Sigmoid colon (tissue), 4 donors: ENCODE data around the gene NIM1K.

ENCODE experiments used
- POLR2AphosphoS5 ChIP-seq, 4 donors: sonication (generic); formaldehyde crosslinking; IDR thresholded peaks; one replicate each; pipeline ENCODE4 v1.6.1; 2017; ENCODE audit warnings: antibody characterized with exemption in 4 of 4
- TF ChIP-seq, protein P1 (sequence below), 4 experiments: fragments of 450-650 bp in 3 of 4; fragments of 200-600 bp in 1 of 4; IDR thresholded peaks; one replicate each; pipeline ENCODE4 v1.5.1; 2016 to 2019; ENCODE audit warnings: antibody characterized with exemption in 4 of 4, mild to moderate bottlenecking in 3 of 4, moderate library complexity in 2 of 4

DNA sequence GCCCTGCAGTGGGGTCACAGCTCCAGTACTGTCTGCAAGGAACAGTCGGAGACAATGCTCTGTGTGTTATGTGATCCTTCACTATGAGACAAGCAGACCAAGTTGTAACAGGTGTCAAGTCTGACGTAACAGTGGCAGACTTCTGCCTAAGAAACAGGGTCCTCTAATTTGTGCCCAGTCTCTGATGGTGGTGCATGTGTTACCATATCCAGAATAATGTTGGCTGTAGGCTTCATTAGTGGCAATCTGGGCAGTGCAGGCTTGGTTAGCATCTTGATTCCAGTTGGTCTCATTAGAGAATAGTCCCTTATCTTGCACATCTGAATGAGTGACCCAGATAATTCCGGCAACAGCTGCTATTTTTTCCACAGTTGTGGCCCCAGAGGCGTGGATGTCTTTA is 37.6 kb upstream of the NIM1K start:
- no peak for TF ChIP-seq POLR2AphosphoS5 (IDR thresholded peaks at IDR 0.05)
- TF ChIP-seq, protein P1, sequence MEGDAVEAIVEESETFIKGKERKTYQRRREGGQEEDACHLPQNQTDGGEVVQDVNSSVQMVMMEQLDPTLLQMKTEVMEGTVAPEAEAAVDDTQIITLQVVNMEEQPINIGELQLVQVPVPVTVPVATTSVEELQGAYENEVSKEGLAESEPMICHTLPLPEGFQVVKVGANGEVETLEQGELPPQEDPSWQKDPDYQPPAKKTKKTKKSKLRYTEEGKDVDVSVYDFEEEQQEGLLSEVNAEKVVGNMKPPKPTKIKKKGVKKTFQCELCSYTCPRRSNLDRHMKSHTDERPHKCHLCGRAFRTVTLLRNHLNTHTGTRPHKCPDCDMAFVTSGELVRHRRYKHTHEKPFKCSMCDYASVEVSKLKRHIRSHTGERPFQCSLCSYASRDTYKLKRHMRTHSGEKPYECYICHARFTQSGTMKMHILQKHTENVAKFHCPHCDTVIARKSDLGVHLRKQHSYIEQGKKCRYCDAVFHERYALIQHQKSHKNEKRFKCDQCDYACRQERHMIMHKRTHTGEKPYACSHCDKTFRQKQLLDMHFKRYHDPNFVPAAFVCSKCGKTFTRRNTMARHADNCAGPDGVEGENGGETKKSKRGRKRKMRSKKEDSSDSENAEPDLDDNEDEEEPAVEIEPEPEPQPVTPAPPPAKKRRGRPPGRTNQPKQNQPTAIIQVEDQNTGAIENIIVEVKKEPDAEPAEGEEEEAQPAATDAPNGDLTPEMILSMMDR (IDR thresholded peaks at IDR 0.05): no peak
